GM19468 (cell line): Measurements from ENCODE around the gene CEP170.
A peak's percentile ranks its signal among the peaks of the same experiment; 100 is the strongest.

Experiments used
- ATAC-seq: cut with Tn5 transposase; IDR thresholded peaks from one replicate; pipeline ENCODE4 v1.9.1; 2021; ENCODE audit warnings: mild to moderate bottlenecking, moderate library complexity, moderate number of reproducible peaks; ENCODE audit not compliant: unreplicated experiment; ENCODE audit errors: extremely low read depth

The CEP170 gene

GRCh38 chr1:243254927-243255790 is at the start of gene CEP170:
CEP170 (minus strand) TSS chr1:243255281; CDS start chr1:243225280, 30,001 bp downstream.
- peak; percentile 34 for ATAC-seq

GRCh38 chr1:243301059-243301458 is 46.0 kb upstream of the CEP170 start:
- ATAC-seq: no peak

GRCh38 chr1:243299069-243299468 is 44.0 kb upstream of the CEP170 start:
- ATAC-seq: no peak

GRCh38 chr1:243294723-243295121 is 39.6 kb upstream of the CEP170 start:
- no peak for ATAC-seq

GRCh38 chr1:243293941-243294722 is 39.1 kb upstream of the CEP170 start:
- no peak for ATAC-seq

GRCh38 chr1:243292117-243292516 is 37.0 kb upstream of the CEP170 start:
- ATAC-seq: no peak

GRCh38 chr1:243291292-243291691 is 36.2 kb upstream of the CEP170 start:
- no peak for ATAC-seq

GRCh38 chr1:243288062-243288461 is 33.0 kb upstream of the CEP170 start:
- ATAC-seq: no peak

GRCh38 chr1:243287652-243288051 is 32.6 kb upstream of the CEP170 start:
- ATAC-seq: peak; percentile 75

GRCh38 chr1:243287123-243287460 is 32.0 kb upstream of the CEP170 start:
- no peak for ATAC-seq

- ATAC-seq: no peak
Measured at GRCh38 chr1:243286409-243287122, 31.5 kb upstream of the CEP170 start.

GRCh38 chr1:243281672-243282071 is 26.6 kb upstream of the CEP170 start:
- no peak for ATAC-seq

- no peak for ATAC-seq
Measured at GRCh38 chr1:243280571-243281129, 25.6 kb upstream of the CEP170 start.

- ATAC-seq: no peak
Measured at GRCh38 chr1:243275316-243275715, 20.2 kb upstream of the CEP170 start.

GRCh38 chr1:243273945-243274344 is 18.9 kb upstream of the CEP170 start:
- ATAC-seq: no peak

- ATAC-seq: no peak
Measured at GRCh38 chr1:243273506-243273905, 18.4 kb upstream of the CEP170 start.

- no peak for ATAC-seq
Measured at GRCh38 chr1:243272401-243272800, 17.3 kb upstream of the CEP170 start.

GRCh38 chr1:243271996-243272395 is 16.9 kb upstream of the CEP170 start:
- no peak for ATAC-seq

- no peak for ATAC-seq
Measured at GRCh38 chr1:243270097-243270864, 15.2 kb upstream of the CEP170 start.

- no peak for ATAC-seq
Measured at GRCh38 chr1:243269461-243269801, 14.3 kb upstream of the CEP170 start.
